ENCODE measurements around the gene RND1. TPM values are rescaled to one million over a fixed set of nuclear protein-coding genes. Genes with fewer than 3 reads are reported as not detected.

Gene RND1
- total and polyA plus RNA-seq, 2 of the 13 experiments (the other 11 are each of a cell fraction or from before 2014, with no cell fraction given), result 1.8 to 1.9 TPM

- TF ChIP-seq ZNF33A (CRISPR knock-in tag; IDR thresholded peaks at IDR 0.05; ENCODE audit: borderline replicate concordance) (no peak), ZC3H4 (CRISPR knock-in tag; IDR thresholded peaks at IDR 0.05; ENCODE audit: borderline replicate concordance) (no peak), ATM (IDR thresholded peaks at IDR 0.05; ENCODE audit: borderline replicate concordance) (no peak), GPN1 (CRISPR knock-in tag; IDR thresholded peaks at IDR 0.05; ENCODE audit: borderline replicate concordance) (no peak), SP4 (CRISPR knock-in tag; IDR thresholded peaks at IDR 0.05) (no peak), HMG20A (CRISPR knock-in tag; IDR thresholded peaks at IDR 0.05; ENCODE audit: borderline replicate concordance) (no peak), MTA3 (CRISPR knock-in tag; IDR thresholded peaks at IDR 0.05) (no peak), ZNF318 (CRISPR knock-in tag; IDR thresholded peaks at IDR 0.05) (no peak), KMT2A (CRISPR knock-in tag; IDR thresholded peaks at IDR 0.05) (no peak), ZBTB43 (CRISPR knock-in tag; conservative IDR thresholded peaks at IDR 0.05) (no peak), FOXA3 (CRISPR knock-in tag; IDR thresholded peaks at IDR 0.05) (0 out of 2 replicates have a peak, but pooled peaks have one; percentile 19), KLF16 (CRISPR knock-in tag; IDR thresholded peaks at IDR 0.05) (no peak), CHD4 (IDR thresholded peaks at IDR 0.05; ENCODE audit: borderline replicate concordance, low read length) (no peak), ZBTB2 (CRISPR knock-in tag; IDR thresholded peaks at IDR 0.05; ENCODE audit: low read depth) (no peak), MZF1 (CRISPR knock-in tag; IDR thresholded peaks at IDR 0.05; ENCODE audit: borderline replicate concordance) (no peak), RFX1 (IDR thresholded peaks at IDR 0.05) (no peak), ZHX1 (CRISPR knock-in tag; IDR thresholded peaks at IDR 0.05; ENCODE audit: low read depth) (no peak), ZBTB7B (CRISPR knock-in tag; IDR thresholded peaks at IDR 0.05) (no peak)
These were observed 6.1 kb downstream of the RND1 start (continued) for GRCh38 chr12:48859607-48860006.

Measured in HepG2 (cell line).